SU-DHL-6 (cell line): Measurements from ENCODE around the gene OLFM4.

Experiments
- H2AFZ ChIP-seq: fragments of 200-600 bp; sonication (generic); 2 replicates; pipeline ENCODE4 v1.6.1; 2014; ENCODE audit warnings: low read depth, mild to moderate bottlenecking, moderate library complexity, mixed read lengths, antibody characterized with exemption, low read length; ENCODE audit not compliant: severe bottlenecking
- H3F3A ChIP-seq: fragments of 200-600 bp; shearing (Covaris generic); 2 replicates; pipeline ENCODE4 v1.6.0; 2016; ENCODE audit warnings: antibody characterized with exemption, mild to moderate bottlenecking; ENCODE audit not compliant: insufficient read depth
- H3K27ac ChIP-seq: fragments of 200-600 bp; sonication (generic); 2 replicates; pipeline ENCODE4 v1.5.1; 2016; ENCODE audit warnings: low read depth, mild to moderate bottlenecking, low read length, moderate library complexity, mixed read lengths
- H3K27me3 ChIP-seq: fragments of 200-600 bp; sonication (generic), shearing (Covaris generic); 2 replicates; pipeline ENCODE4 v1.6.0; 2014; ENCODE audit warnings: mild to moderate bottlenecking, low read length
- H3K36me3 ChIP-seq: fragments of 200-600 bp; sonication (generic); 2 replicates; pipeline ENCODE4 v1.6.1; 2014; ENCODE audit warnings: mild to moderate bottlenecking, low read length, mixed read lengths
- H3K4me2 ChIP-seq: fragments of 300-600, 200-600 bp; shearing (Covaris generic), sonication (generic); 2 replicates; pipeline ENCODE4 v1.6.0; 2014; ENCODE audit warnings: low read length, low read depth, mild to moderate bottlenecking; ENCODE audit not compliant: poor library complexity, severe bottlenecking
- H3K4me3 ChIP-seq: fragments of 200-600 bp; sonication (generic); 2 replicates; pipeline ENCODE4 v1.5.1; 2014; ENCODE audit warnings: antibody characterized with exemption, low read length, mild to moderate bottlenecking, mixed read lengths; ENCODE audit not compliant: insufficient read depth, poor library complexity, severe bottlenecking
- H3K79me2 ChIP-seq: fragments of 200-600 bp; sonication (generic); 2 replicates; pipeline ENCODE4 v1.6.1; 2014; ENCODE audit warnings: mild to moderate bottlenecking, low read length, moderate library complexity; ENCODE audit not compliant: insufficient read depth
- H3K9ac ChIP-seq: fragments of 200-600 bp; sonication (generic); 2 replicates; pipeline ENCODE4 v1.7.0; 2014; ENCODE audit warnings: mild to moderate bottlenecking, low read length
- H3K9me2 ChIP-seq: fragments of 200-600 bp; sonication (generic); replicated peaks from 2 replicates; pipeline ENCODE4 v1.6.1; 2014; ENCODE audit warnings: low read length; ENCODE audit not compliant: insufficient read depth
- H3K9me3 ChIP-seq: fragments of 200-600 bp; sonication (generic); 2 replicates; pipeline ENCODE4 v1.6.1; 2014; ENCODE audit warnings: low read length, mixed read lengths; ENCODE audit not compliant: insufficient read depth
- H4K20me1 ChIP-seq: fragments of 200-600 bp; sonication (generic); 2 replicates; pipeline ENCODE4 v1.6.1; 2014; ENCODE audit warnings: low read depth, mild to moderate bottlenecking, antibody characterized with exemption, low read length, moderate library complexity, mixed read lengths
- EZH2phosphoT487 ChIP-seq: fragments of 200-600 bp; sonication (generic), shearing (Covaris generic); conservative IDR thresholded peaks from 2 replicates; pipeline ENCODE4 v1.6.1; 2018; ENCODE audit warnings: mild to moderate bottlenecking, antibody characterized with exemption, low read length, moderate library complexity, mixed read lengths
- TF ChIP-seq, protein P1 (sequence below): fragments of 200-600 bp; sonication (generic); IDR thresholded peaks from one replicate; pipeline ENCODE4 v1.5.1; 2017; ENCODE audit warnings: antibody characterized with exemption, mild to moderate bottlenecking, low read length, moderate library complexity; ENCODE audit not compliant: insufficient read depth, poor library complexity, severe bottlenecking

Gene OLFM4

DNA sequence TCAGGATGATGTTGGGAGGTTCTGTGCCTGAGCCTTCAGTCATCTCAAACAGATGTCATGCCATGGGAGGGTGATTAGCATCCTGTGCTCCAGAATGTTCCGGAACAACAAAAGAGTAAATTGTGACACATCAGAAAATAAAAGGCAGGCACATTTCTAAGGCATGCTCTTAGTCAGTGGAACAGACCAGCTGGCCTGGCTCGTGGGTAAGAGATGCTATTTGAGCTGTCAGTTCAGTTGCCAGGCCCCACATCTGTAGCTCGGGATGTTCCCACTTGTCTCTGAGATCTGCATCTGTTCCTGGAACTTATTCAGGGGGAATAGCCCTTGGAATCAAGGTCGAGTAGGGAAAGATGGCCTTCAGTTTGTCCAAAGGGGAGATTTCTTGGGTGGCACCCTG lies 26.0 kb downstream of the OLFM4 start:
- H3K4me3 ChIP-seq: no peak overlapping the region
- TF ChIP-seq EZH2phosphoT487: no peak
- TF ChIP-seq, protein P1, sequence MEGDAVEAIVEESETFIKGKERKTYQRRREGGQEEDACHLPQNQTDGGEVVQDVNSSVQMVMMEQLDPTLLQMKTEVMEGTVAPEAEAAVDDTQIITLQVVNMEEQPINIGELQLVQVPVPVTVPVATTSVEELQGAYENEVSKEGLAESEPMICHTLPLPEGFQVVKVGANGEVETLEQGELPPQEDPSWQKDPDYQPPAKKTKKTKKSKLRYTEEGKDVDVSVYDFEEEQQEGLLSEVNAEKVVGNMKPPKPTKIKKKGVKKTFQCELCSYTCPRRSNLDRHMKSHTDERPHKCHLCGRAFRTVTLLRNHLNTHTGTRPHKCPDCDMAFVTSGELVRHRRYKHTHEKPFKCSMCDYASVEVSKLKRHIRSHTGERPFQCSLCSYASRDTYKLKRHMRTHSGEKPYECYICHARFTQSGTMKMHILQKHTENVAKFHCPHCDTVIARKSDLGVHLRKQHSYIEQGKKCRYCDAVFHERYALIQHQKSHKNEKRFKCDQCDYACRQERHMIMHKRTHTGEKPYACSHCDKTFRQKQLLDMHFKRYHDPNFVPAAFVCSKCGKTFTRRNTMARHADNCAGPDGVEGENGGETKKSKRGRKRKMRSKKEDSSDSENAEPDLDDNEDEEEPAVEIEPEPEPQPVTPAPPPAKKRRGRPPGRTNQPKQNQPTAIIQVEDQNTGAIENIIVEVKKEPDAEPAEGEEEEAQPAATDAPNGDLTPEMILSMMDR: no peak
- H4K20me1 ChIP-seq: no peaks in the 10 kb centered on the region
- no peak overlapping the region for H3K9ac ChIP-seq
- H3K36me3 ChIP-seq: no peaks in the 10 kb centered on the region
- H2AFZ ChIP-seq: no peak overlapping the region
- no peaks in the 10 kb centered on the region for H3K9me3 ChIP-seq
- no peak overlapping the region for H3K27ac ChIP-seq
- no peaks in the 10 kb centered on the region for H3K79me2 ChIP-seq
- H3F3A ChIP-seq: no peaks in the 10 kb centered on the region
- no peaks in the 10 kb centered on the region for H3K9me2 ChIP-seq
- H3K4me2 ChIP-seq: no peak overlapping the region
- no peaks in the 10 kb centered on the region for H3K27me3 ChIP-seq

- Histone ChIP-seq H3F3A (no peaks in the 10 kb centered on the region), H4K20me1 (no peaks in the 10 kb centered on the region), H3K4me3 (no peak overlapping the region), H3K4me2 (no peak overlapping the region), H3K79me2 (no peaks in the 10 kb centered on the region), H3K9me3 (no peaks in the 10 kb centered on the region), H3K27ac (no peak overlapping the region), H3K9me2 (no peaks in the 10 kb centered on the region), H3K9ac (no peak overlapping the region), H3K36me3 (no peaks in the 10 kb centered on the region), H3K27me3 (no peaks in the 10 kb centered on the region), H2AFZ (no peak overlapping the region)
- TF ChIP-seq, protein P1: no peak
- no peak for TF ChIP-seq EZH2phosphoT487
These were observed 29.6 kb downstream of the OLFM4 start for GRCh38 chr13:53058065-53058679.

DNA sequence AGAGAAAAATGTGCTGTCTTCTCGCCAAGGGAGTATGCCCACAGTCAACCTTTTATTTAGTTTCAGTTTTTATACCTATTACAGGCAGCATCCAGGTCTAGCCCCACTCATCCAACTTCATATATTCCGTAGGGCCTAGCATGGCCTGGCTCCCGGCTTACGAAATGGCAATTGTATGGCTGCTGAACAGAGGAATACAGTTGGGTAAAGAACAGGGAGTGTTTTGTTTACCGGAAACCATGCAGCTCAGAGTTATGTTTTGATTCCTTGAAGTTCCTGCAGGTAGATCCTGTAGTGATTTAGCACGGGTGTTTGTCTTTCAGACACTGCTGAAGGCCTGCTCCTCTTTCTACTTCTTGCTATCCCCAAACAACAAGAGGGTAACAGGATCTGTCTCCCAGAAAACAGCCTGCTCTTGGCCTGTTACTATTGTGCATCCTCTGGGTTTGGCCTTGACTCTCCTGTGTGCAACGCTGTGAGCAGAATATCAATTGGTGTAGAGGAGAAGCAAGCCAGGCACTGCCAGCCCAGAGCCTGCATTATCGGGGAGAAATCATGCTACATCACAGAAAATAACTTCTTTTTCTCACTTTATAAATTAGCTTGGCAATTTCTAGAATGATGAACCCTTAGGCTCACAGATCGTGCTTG lies 32.4 kb downstream of the OLFM4 start:
- H3K79me2 ChIP-seq: no peaks in the 10 kb centered on the region
- no peak overlapping the region for H3K4me3 ChIP-seq
- no peaks in the 10 kb centered on the region for H4K20me1 ChIP-seq
- no peaks in the 10 kb centered on the region for H3K9me3 ChIP-seq
- H3F3A ChIP-seq: no peaks in the 10 kb centered on the region
- no peaks in the 10 kb centered on the region for H3K27me3 ChIP-seq
- no peaks in the 10 kb centered on the region for H3K36me3 ChIP-seq
- H2AFZ ChIP-seq: no peak overlapping the region
- H3K27ac ChIP-seq: no peak overlapping the region
- H3K9me2 ChIP-seq: no peaks in the 10 kb centered on the region
- no peak overlapping the region for H3K9ac ChIP-seq
- no peak overlapping the region for H3K4me2 ChIP-seq
- TF ChIP-seq, protein P1: no peak
- no peak for TF ChIP-seq EZH2phosphoT487
